IPS DF 4.7 (cell line): ENCODE measurements around the gene FGGY.

Experiments
- DNase-seq: peaks from one replicate; pipeline ENCODE4 v3.0.0-alpha.2; 2013; ENCODE audit warnings: low spot score; ENCODE audit errors: extremely low read depth

Gene FGGY

DNA sequence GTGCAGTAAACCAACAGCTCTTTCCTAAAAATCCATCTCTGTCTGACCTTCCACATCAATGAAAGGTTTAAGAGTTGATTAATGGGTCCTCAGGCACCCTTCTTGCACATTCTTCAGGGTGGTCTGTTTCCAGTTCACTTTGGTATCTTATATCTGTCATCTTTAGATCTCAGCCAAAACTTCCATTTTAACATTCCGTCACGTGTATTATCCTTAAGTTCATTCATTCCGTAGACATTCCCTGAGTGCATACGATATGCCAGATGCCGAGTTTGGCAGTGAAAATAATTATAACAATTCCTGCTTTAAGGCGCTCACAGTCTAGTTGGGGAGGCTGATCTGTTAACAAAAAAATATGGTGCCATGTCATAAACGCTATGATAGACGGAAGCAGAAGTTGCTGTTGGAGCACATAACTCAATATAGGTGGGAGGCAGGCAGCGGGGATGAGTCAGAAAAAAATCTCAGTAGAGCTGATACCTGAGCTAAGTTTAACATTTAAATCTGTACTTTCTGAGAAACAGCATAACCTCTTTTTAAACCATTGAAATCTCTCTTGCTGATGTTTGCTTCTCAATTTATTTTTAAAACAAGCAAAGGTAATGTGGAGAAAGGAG lies 458.3 kb downstream of the FGGY start:
- no peak for DNase-seq

DNA sequence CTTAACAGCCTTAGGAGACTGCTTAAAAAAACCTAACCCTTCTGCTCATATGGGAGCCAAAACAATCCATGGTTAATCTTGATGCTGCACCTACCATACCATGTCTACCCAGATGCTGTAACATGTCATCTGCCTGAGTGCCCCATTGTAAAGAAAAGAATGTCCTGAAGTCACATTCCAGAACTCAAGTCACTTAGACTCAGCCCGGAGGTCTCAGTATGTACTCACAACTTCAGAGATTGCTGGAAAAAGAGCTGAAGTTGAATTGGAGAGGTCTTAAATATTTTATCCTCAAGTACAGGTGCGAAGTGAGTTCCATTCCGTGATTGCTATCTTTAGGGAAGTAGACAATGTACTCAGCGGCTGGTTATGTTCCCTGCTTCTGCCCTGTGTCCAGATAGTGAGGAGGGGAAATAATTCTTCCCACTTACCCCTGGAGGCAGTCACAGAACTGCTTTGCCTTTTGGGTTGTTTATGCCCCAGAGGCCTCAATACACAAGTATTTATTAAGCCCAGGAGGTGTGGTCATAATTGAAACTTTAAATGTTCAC lies 460.4 kb downstream of the FGGY start:
- no peak for DNase-seq

DNA sequence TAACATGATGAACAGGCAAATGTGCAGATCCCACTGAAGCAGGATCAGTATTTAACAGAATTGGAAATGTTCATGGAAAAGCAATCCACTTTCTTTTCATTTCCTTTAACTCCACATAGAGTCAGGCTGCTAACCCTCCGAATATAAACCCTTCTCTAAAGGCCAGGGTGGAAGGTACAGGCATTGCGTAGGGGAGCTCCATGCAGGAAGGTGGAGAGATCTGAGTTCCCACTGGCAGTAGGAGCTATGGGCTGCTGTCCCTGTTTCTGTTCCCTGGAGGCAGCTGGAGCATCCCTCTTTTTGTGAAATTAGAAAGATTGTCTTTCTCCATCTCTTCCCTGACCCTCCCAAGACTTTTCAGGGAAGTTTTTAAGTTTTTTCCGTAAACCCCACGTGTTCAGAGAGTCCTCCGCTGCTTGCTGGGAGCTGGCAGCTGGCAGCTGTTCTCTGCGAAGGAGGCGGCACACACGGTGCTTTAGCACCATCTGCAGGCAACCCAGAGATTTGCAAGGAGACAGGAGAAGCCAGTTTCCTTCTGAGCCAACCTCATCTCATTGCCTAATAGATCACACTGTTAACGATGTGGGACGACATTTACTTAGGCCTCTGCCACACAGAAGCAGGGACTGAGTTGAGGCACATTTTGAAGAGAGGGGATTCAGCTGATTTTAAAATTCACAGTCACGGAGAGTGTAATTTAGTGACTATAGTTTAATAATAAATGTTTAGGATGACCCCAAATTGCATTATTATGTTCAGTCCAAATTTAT lies 462.4 kb downstream of the FGGY start:
- DNase-seq, result peak; percentile 62

DNA sequence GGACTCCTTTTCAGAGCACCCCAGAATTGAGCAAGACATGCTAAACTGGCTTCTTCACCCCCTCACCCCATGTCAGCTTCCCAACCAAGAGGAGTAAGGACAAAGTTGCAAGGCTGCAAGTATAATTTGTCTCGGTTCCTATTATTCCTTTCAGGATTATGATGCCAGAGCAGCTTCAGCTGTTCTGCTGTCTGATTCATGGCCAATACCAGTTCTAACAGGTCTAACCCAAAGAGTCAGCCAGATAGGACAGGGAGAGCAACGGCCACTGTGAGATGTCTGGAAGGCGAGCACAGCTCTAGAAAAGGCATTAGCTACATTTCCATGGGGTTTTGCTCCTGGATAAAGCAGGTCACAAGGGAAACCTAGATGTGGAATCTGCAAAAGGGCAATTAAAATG lies 464.5 kb downstream of the FGGY start:
- DNase-seq, result no peak

DNA sequence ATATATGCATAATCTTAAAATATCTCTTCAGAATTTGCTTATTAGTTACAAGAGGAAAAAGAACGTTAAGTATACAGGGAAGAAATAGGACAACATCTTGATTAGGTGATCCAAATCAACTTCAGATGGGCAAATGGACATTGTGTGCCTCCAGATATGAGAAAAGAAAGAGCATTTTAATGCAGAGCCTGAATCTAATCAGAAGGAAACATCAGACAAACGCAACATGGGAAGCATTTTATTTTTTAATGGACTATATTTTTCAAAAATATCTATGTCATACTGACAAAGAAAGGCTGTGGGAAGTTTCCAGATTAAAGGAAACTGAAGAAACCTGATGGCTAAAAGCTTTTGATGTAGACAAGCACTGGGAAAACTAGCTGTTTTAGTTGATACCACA lies 466.5 kb downstream of the FGGY start:
- no peak for DNase-seq

DNA sequence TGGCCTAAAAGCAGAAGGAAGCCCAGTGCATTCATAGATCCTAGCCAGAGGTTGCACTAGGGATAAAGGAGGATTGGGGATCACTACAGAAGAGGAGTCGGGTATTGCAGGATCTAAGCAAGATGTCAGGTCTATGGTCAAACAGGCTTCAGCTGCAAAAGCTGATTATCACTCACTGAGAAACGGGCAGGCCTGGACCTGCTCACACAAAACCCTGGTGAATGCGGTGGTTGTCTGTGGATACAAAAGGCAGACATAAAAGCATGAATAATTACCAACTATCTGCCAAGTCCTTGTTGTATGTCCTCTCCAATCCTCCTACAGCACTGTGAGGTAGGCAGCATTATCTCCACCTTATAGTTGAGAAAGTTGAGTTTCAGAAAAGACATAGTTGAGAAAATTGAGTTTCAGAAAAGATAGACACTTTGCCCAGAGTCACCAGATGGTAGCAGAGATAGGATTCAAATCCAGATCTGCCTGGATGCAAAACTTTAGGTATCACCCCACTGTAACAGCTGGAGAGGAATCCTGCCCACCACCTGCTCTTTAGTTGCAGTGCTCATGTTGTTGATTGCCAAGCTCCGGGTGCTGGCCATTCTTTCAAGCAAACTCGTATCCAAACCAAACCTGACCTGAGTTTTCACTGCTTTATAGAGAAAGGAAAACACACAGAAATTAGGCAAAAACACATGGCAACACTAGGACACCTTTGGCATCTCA lies 468.3 kb downstream of the FGGY start:
- no peak for DNase-seq

DNA sequence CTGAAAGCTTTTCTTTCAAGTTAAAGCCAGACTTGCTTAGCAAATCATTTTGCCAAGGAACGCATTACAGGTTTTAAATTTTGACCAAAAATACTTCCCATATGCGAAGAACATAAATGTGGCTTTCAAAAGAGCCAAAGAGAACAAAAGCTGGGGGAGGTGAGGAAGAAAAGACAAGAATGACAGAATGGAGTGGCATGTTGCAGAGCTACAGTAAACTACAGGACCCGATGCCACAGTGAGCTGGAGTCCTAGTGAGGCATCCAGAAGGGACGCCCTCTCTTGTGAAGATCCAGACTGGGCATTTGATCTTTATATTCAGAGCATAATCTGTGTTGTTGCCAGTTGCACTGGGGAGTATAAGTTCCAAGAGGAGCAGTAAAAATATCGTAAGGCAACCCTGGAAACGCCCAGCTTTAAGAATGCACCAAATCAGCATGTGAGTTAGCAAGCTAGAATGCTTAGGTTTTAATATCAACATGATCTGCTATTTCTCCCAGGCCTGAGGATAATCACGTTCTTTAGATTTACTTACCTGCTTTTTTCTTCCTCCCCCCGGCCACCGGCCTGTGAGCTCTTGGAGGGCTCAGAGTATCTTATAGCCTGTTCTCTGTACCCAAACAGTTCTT lies 469.4 kb downstream of the FGGY start:
- no peak for DNase-seq

DNA sequence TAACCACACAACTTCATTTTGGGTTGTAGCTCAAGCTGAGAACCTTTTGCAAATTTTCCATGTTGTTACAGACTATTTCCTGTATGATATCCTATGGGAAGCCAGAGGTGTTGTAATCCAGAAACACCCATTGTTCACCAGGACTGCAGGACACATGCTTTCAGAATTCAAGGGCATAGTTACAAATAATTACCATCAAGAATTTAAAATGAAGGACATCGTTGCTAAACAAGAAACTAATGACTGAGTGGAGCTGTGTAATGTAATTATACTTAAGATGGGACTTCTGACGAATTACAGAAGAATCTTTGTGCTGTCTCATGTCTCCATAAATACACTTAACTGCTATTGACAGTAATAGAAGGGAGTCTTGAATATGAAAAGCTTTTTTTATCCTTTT lies 470.2 kb downstream of the FGGY start:
- no peak for DNase-seq

DNA sequence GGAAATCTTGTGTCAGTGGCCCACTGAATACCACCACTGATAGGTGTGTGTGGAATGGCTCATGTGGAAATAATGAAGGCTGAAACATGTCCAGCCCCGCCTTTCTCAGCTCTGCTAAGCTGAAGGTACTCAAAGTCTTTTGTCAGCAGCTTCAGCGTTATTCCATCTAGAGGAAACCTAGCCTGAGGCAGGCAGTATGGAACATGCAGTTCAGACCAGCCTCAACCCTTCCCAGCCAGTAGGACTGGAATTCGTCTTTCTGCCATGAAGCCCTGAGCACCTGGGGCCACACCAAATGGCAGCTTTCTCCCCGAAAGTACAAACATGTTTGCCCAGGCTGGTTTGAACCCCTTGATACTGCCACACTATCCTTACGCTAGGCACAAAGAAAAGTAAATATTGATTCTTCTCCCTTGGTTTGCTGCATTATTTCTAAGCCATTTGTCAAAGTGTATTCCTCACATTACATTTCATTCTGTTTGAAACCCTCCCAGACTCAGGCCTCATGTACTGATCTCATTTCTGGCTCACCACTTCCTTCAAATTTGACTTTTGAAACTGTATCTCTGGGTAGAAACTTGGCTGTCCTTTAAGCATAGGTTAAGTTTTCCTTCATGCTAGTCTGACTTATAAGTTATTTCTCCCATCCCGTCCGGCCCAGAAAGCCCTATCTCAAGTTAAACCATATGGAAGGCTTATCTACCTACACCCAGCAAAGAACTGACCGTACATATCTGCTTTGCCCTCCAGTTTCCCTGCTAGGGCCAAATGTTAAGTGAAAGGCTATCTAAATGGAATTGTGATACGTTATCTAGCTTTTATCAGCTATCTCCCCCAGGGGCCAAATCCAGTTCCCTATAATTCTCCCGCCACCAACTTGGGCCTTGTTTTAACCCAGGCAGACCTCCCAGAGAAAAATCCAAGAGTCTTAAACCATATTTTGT lies 472.2 kb downstream of the FGGY start:
- no peak for DNase-seq

DNA sequence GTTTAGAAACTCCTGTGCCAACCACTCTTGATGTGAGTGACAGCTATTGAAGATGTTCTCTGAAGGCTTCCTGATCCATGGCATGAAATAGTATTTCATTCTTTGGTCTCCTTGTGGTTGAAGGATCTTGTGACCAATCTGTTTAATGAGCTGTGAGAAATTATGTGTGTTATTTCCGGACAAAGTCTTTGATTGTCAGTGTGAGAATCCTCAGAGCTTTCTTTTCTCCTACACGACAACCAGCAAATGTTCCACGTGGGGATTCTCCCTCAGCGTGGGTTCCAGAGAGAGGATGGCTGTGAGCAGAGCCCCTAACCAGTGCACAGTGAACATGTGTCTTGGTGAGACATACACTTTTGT lies 472.8 kb downstream of the FGGY start:
- DNase-seq, result no peak

DNA sequence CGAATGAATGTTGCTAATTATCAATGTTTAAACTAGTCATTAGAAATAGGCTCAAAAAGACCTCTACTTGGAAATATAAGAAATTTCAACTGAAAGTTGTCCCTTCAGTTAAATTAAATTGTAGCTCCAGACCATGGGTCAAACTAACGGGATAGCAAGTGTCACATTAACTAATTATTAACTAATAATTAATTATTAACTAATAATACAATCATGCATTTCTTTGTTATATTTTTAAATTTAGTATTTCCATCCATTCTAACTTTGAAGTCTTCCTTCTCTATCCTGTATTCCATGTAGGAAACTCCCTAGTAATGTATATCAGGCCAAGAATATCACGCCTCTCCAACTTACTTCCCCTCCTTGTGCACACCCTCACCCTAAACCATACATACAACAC lies 474.5 kb downstream of the FGGY start:
- no peak for DNase-seq

DNA sequence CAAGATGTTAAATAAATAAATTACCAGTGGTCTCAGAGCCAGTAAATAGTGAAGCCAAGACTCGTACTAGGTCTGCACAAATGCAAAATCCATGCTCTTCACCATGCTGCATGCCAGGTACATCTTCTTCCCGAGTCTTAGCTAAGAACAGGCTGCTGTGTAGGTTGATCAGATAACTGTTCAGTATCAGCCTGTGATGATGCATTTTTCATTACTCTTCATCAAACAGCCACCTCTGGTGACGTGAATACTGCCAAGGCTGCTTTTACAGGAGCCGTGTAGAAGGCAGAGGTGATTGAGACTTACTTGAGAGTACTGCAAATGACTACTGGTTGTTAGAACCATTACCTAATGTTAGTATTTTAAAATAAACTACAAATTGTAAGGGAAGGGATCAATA lies 478.6 kb downstream of the FGGY start:
- DNase-seq, result no peak

DNA sequence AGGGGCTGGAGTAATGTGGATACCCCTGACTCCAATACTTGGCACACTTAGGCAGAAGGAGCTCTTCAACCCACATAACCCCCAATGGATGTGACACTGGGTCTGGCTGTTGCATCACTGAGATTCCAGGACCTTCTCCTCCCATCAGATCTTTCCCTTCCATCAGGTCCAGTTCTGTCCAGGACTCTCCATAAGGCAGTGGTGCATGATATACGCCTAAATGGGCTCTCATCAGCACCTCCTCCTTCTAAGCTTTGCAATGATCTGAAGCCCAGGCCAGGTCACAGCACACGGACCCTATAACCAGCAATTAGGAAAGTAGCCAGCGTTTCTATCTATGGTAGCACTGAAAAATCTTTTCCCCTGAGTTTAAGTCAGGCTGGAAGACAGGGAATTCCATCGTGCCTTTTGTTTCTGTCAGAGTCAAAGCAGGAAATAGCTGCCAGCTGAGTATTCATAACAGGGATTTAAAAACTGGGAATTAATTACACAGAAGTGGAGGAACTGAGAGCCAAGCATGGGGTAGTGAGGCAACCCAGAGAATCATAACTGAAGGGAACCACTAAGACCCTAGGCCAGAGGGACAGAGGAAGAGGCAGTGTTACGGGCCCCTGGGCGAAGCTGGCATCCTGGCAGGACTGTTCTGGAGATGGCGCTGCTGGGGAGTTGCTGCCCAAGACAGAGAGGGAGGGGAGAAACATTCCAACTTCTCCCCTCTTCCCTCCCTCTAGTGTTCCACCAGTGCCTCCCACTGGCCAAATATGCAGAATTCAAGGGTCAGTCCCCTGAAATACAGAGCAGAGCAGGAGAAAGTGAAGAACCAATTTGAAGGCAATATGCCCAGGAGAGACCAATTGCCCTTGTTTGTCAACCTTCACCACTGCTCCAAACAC lies 480.3 kb downstream of the FGGY start:
- DNase-seq, result no peak

DNA sequence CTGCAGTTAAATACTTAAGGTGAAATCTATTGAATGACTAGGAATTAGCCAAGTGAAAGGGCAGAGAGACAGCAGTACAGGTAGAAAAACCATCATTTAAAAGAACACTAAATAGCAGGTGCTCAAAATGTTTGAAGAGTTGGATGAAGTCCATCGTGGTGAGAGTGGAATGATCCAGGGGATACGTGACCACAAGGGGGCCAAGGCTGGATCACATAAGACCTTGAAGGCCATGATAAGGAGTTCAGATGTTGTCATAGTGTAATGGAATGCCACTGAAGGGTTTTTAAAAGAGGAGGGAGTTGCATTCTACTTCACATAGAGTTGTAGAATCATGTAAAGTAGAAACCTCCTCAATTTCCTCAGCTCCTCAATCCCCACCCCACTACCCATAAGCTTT lies 483.1 kb downstream of the FGGY start:
- DNase-seq, result no peak

DNA sequence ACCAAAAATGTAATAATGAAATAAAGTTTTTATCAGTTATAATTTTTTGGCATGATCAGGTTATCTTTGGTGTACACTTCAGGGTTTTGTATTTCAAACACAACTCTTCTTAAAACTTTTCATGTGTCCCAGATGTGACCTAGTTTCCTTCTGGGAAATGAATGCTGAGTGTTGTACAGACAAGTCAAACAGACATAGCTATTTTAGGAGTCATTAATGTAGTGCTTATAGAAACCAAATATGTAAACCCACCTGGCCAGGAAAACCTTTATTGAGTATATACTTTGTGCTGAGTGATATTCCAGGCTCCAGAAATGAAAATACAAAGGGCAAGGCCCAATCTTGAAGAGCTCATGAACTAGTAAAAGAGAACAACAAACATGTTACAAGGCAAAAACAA lies 491.9 kb downstream of the FGGY start:
- DNase-seq, result no peak

DNA sequence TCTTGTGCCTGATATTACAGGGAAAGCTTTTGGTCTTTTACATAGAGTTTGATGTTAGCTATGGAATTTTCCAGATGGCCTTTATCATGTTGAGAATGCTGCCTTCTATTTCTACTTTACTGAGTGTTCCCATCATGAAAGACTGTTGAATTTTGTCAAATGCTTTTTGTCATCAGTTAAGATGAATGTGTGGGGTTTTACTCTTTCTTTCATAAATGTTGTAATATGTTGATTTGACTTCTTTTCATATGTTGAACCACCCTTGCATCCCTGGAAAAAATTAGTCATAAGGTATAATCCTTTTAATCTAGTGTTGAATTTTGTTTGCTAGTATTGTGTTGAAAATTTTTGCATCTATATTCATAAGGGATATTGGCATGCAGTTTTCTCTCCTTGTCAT lies 501.7 kb downstream of the FGGY start:
- DNase-seq, result no peak

DNA sequence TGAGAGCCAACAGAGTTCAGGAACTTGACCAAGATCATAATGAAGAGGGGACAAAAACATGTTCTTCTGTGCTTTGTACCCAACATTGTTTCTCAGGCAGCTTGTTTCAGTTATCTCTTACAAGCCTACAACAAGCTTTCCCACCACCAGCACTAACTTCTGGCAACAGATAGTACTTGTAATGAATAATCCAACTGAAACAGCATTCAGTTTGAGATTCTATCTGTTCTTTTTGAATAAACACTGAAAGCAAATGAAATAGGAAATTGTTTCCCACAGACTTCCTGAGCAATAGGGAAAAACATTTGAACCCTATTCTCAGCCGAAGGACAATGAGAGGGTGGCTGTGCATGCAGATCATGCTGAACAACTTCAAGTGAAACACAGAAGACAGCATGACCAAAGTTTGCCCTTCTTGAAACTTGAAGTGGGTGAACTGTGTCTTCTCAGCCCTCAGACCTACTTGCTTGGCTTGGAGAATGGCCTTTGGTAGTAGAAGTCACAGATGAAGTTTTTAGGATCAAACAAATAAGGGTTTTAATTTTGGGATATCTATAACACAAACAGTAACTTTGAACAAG lies 506.7 kb downstream of the FGGY start:
- DNase-seq, result no peak

DNA sequence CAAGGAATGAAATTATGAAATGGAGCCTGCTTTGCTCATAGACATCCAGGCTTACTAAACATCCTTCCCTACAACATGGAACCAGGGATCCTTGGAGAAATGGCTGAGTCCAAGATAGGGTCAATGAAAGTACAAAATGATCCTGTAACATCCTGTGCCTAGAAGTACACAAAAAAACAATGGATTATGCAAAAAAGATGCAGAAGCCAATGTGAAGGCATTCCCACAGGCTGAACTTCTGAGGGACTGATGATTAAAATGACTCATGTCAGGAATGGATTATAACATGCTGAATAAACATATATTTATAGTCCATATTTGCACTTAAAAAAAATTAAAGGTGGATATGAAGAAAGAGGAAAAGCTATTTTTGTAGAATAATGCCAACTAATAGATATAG lies 507.4 kb downstream of the FGGY start:
- DNase-seq, result no peak

DNA sequence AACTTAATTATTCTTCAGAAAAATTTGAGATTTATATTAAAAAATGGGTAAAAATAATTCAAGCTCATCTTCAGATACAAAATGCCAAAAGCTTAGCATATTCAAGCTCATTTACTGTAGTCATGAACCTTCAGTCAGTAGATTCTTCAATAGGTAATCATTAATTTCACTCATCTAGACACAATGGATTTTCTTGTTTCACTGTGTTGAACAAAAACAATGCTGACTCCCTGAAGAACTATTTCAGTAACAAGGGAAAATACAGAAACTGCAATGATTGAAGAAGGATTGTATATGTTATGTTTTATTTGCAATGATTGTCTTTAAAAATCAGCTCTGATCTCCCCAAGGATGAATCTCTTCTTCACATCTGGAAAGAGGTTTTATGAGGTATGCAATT lies 508.7 kb downstream of the FGGY start:
- DNase-seq, result no peak
